ENCODE results near the gene PAX5.

- TF ChIP-seq, protein P1, sequence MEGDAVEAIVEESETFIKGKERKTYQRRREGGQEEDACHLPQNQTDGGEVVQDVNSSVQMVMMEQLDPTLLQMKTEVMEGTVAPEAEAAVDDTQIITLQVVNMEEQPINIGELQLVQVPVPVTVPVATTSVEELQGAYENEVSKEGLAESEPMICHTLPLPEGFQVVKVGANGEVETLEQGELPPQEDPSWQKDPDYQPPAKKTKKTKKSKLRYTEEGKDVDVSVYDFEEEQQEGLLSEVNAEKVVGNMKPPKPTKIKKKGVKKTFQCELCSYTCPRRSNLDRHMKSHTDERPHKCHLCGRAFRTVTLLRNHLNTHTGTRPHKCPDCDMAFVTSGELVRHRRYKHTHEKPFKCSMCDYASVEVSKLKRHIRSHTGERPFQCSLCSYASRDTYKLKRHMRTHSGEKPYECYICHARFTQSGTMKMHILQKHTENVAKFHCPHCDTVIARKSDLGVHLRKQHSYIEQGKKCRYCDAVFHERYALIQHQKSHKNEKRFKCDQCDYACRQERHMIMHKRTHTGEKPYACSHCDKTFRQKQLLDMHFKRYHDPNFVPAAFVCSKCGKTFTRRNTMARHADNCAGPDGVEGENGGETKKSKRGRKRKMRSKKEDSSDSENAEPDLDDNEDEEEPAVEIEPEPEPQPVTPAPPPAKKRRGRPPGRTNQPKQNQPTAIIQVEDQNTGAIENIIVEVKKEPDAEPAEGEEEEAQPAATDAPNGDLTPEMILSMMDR (IDR thresholded peaks at IDR 0.05), result no peak
- TF ChIP-seq POLR2A (IDR thresholded peaks at IDR 0.05), result no peak
These were observed 123.0 kb downstream of the PAX5 start for GRCh38 chr9:36911037-36911436.
